ENCODE data around the gene CASKIN1. TPM values are rescaled to one million over a fixed set of nuclear protein-coding genes. Genes with fewer than 3 reads are reported as not detected.

CASKIN1 gene
- total RNA-seq, 2 donors from 2014 or later: 8.2 to 9.7 TPM

DNA sequence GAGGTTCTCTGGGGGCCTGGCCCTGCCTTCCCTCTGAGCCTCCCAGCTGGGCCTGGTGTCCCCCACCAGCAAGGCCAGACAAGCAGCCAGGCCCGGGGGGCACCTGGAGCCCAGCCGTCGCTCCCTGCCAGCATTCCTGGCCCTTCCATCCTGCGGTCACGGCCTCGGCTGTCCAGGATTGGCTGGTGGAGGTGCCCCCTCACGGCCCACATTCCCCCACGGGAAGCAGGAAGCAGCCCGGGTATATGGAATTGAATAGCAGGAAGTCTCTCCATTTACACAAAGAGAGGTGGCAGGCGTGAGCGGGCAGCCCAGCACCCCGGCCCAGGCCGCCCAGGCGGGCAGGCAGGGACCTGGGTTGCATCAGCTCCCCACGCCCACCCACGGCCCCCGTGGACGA, 26.3 kb downstream of the CASKIN1 start:
- no peaks in the 10 kb centered on the region for H3K27me3 Mint-ChIP-seq (ENCODE audit: insufficient read depth)
- H3K36me3 Mint-ChIP-seq (ENCODE audit: low read depth): peaks cover 36% of the 10 kb centered on the region
- DNase-seq: no peak
- Histone ChIP-seq H3K4me3 (ENCODE audit: low read length) (no peak overlapping the region), H3K9ac (ENCODE audit: extremely low read depth, low read length, poor library complexity, severe bottlenecking) (no peak overlapping the region), H3K4me1 (ENCODE audit: control insufficient read depth, insufficient read depth, low read length) (no peaks in the 10 kb centered on the region), H3K27me3 (ENCODE audit: control insufficient read depth, insufficient read depth, low read length, poor library complexity, severe bottlenecking) (no peaks in the 10 kb centered on the region), H3K27ac (ENCODE audit: low read depth, low read length) (no peak overlapping the region), H3K9me3 (ENCODE audit: control insufficient read depth, low read length) (no peaks in the 10 kb centered on the region), H3K36me3 (ENCODE audit: control insufficient read depth, insufficient read depth, low read length) (peaks cover 19% of the 10 kb centered on the region)
- no peaks in the 10 kb centered on the region for H3K9me3 Mint-ChIP-seq
- no peaks in the 10 kb centered on the region for H3K4me1 Mint-ChIP-seq
- WGBS, 2 experiments (ENCODE audit: insufficient coverage in 1 of 2, insufficient read length in 1 of 2): 95 to 99% methylated on average over 12 to 18 of the region's 18 CpGs
- TF ChIP-seq, protein P1, sequence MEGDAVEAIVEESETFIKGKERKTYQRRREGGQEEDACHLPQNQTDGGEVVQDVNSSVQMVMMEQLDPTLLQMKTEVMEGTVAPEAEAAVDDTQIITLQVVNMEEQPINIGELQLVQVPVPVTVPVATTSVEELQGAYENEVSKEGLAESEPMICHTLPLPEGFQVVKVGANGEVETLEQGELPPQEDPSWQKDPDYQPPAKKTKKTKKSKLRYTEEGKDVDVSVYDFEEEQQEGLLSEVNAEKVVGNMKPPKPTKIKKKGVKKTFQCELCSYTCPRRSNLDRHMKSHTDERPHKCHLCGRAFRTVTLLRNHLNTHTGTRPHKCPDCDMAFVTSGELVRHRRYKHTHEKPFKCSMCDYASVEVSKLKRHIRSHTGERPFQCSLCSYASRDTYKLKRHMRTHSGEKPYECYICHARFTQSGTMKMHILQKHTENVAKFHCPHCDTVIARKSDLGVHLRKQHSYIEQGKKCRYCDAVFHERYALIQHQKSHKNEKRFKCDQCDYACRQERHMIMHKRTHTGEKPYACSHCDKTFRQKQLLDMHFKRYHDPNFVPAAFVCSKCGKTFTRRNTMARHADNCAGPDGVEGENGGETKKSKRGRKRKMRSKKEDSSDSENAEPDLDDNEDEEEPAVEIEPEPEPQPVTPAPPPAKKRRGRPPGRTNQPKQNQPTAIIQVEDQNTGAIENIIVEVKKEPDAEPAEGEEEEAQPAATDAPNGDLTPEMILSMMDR (conservative IDR thresholded peaks at IDR 0.05): no peak
- no peak overlapping the region for H3K27ac Mint-ChIP-seq
- no peak overlapping the region for H3K4me3 Mint-ChIP-seq

DNA sequence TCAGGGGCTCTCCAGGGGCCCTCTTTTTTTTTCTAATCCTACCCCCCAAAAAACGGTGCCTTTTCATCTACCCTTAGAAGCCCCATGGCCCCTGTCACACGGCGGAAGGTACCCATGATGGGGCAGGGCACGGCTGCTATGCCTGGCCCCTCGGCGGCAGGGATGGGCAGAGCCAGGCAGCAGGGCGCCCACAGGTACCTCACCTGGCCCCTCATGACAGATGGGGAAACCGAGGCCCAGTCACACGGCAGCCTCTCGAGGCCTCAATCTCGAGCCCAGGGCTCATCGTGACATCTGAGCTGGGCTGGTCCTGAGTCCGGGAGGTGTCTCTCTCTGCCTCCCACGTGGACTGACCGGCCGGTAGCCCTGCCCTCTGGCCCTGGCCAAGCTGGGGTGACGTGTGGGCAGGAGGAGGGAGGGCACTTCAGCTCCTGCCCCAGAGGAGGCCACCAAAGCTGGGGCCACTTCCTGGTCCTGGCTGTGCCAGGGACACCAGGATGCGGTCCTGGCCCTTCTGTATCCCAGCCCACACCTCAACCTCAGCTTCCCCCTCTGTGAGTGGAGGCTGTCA, 29.3 kb downstream of the CASKIN1 start:
- WGBS, 2 experiments (ENCODE audit: insufficient coverage in 1 of 2, insufficient read length in 1 of 2): 93 to 99% methylated on average over 12 to 18 of the region's 18 CpGs
- TF ChIP-seq, protein P1 (conservative IDR thresholded peaks at IDR 0.05): no peak
- Mint-ChIP-seq H3K4me3 (no peak overlapping the region), H3K27ac (no peak overlapping the region), H3K27me3 (ENCODE audit: insufficient read depth) (no peaks in the 10 kb centered on the region), H3K9me3 (no peaks in the 10 kb centered on the region), H3K36me3 (ENCODE audit: low read depth) (peaks cover 24% of the 10 kb centered on the region), H3K4me1 (no peaks in the 10 kb centered on the region)
- Histone ChIP-seq H3K4me3 (ENCODE audit: low read length) (no peak overlapping the region), H3K36me3 (ENCODE audit: control insufficient read depth, insufficient read depth, low read length) (peaks cover 14% of the 10 kb centered on the region), H3K4me1 (ENCODE audit: control insufficient read depth, insufficient read depth, low read length) (no peaks in the 10 kb centered on the region), H3K27me3 (ENCODE audit: control insufficient read depth, insufficient read depth, low read length, poor library complexity, severe bottlenecking) (no peaks in the 10 kb centered on the region), H3K9ac (ENCODE audit: extremely low read depth, low read length, poor library complexity, severe bottlenecking) (no peak overlapping the region), H3K9me3 (ENCODE audit: control insufficient read depth, low read length) (no peaks in the 10 kb centered on the region), H3K27ac (ENCODE audit: low read depth, low read length) (no peak overlapping the region)
- no peak for DNase-seq

DNA sequence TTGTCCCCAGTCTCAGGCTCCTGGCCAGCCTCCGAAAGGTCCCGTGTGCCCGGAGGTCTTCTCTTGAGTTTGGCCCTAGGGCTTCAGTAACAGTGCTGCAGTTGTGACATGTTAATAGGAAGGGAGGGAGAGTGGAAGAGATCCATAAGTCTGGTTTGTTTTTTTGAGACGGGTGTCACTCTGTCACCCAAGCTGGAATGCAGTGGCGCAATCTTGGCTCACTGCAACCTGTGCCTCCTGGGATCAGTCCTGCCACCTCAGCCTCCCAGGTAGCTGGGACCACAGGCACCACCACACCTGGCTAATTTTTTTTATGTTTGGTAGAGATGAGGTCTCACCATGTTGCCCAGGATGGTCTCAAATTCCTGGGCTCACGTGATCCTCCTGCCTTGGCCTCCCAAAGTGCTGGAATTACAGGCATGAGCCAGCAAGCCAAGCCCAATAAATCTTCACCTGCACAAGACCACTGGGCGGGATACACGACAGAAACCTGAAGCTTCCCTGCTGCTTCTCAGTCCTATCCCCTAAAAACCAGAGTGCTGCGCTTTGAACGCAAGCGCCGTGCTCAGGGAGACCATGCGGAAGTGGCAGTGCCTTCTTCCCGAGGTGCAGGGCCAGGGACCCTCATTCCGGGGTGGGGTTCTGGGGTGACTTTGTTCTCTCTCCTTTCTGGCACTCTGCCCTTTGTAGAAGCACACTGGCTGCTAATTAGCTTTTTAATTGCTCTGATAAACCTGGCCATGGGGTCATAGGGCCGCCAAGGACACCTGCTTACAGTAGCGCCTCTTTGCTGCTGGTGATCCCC, 29.9 kb downstream of the CASKIN1 start:
- 95 to 98% methylated on average over 12 to 17 of the region's 17 CpGs for WGBS, 2 experiments (ENCODE audit: insufficient coverage in 1 of 2, insufficient read length in 1 of 2)
- TF ChIP-seq, protein P1 (conservative IDR thresholded peaks at IDR 0.05): no peak

More for the DNA sequence above, 29.9 kb downstream of the CASKIN1 start:
- Mint-ChIP-seq H3K4me1 (no peaks in the 10 kb centered on the region), H3K36me3 (ENCODE audit: low read depth) (peaks cover 20% of the 10 kb centered on the region), H3K27ac (peak overlapping the region; percentile 58), H3K27me3 (ENCODE audit: insufficient read depth) (no peaks in the 10 kb centered on the region), H3K9me3 (no peaks in the 10 kb centered on the region), H3K4me3 (no peak overlapping the region)
- peaks cover 10% of the 10 kb centered on the region for H3K36me3 ChIP-seq (ENCODE audit: control insufficient read depth, insufficient read depth, low read length)
- no peak overlapping the region for H3K27ac ChIP-seq (ENCODE audit: low read depth, low read length)
- H3K27me3 ChIP-seq (ENCODE audit: control insufficient read depth, insufficient read depth, low read length, poor library complexity, severe bottlenecking): no peaks in the 10 kb centered on the region
- no peaks in the 10 kb centered on the region for H3K4me1 ChIP-seq (ENCODE audit: control insufficient read depth, insufficient read depth, low read length)
- H3K4me3 ChIP-seq (ENCODE audit: low read length): no peak overlapping the region
- DNase-seq: no peak
- H3K9ac ChIP-seq (ENCODE audit: extremely low read depth, low read length, poor library complexity, severe bottlenecking): no peak overlapping the region
- H3K9me3 ChIP-seq (ENCODE audit: control insufficient read depth, low read length): no peaks in the 10 kb centered on the region
